HepG2 (cell line): Measurements from ENCODE around the gene NELFCD. TPM values are rescaled to one million over a fixed set of nuclear protein-coding genes. Genes with fewer than 3 reads are reported as not detected.

Experiments used
- DR1 ChIP-seq: sonication (generic); formaldehyde crosslinking; IDR thresholded peaks from 2 replicates; pipeline ENCODE4 v1.8.0; 2021; ENCODE audit warnings: mild to moderate bottlenecking, missing genetic modification reagents, inconsistent platforms
- EHMT2 ChIP-seq: fragments of 200-600 bp; sonication (generic); IDR thresholded peaks from 2 replicates; pipeline ENCODE4 v1.7.0; 2017; ENCODE audit warnings: antibody characterized with exemption, low read depth, low read length, borderline replicate concordance
- FOXO1 ChIP-seq: sonication (generic); formaldehyde crosslinking; IDR thresholded peaks from 2 replicates; pipeline ENCODE4 v1.4.0; 2020; ENCODE audit warnings: missing genetic modification reagents
- GATAD2A ChIP-seq: IDR thresholded peaks from 2 replicates; pipeline ENCODE4 v1.6.1; 2016
- HES4 ChIP-seq: sonication (generic); formaldehyde crosslinking; IDR thresholded peaks from 2 replicates; pipeline ENCODE4 v1.9.0; 2021; ENCODE audit warnings: mild to moderate bottlenecking, missing genetic modification reagents, borderline replicate concordance
- KDM1A ChIP-seq: IDR thresholded peaks from 2 replicates; pipeline ENCODE4 v1.6.1; 2016; ENCODE audit warnings: missing compliant biosample characterization
- KLF15 ChIP-seq: sonication (generic); formaldehyde crosslinking; IDR thresholded peaks from 2 replicates; pipeline ENCODE4 v1.8.1; 2023; ENCODE audit warnings: borderline replicate concordance, mild to moderate bottlenecking, inconsistent platforms, missing genetic modification reagents, mixed read lengths
- MIER2 ChIP-seq: IDR thresholded peaks from 2 replicates; pipeline ENCODE4 v1.6.1; 2016; ENCODE audit warnings: missing biosample characterization, missing genetic modification reagents
- MTA1 ChIP-seq: sonication (generic); formaldehyde crosslinking; IDR thresholded peaks from 2 replicates; pipeline ENCODE4 v1.4.0; 2020; ENCODE audit warnings: missing genetic modification reagents, mild to moderate bottlenecking, borderline replicate concordance
- MXD1 ChIP-seq: sonication (generic); formaldehyde crosslinking; IDR thresholded peaks from 2 replicates; pipeline ENCODE4 v1.4.0; 2020; ENCODE audit warnings: mild to moderate bottlenecking, missing genetic modification reagents
- NR2F2 ChIP-seq: IDR thresholded peaks from 2 replicates; pipeline ENCODE4 v1.6.1; 2012; ENCODE audit warnings: low read depth, inconsistent platforms, borderline replicate concordance
- RBAK ChIP-seq: sonication (generic); formaldehyde crosslinking; IDR thresholded peaks from 2 replicates; pipeline ENCODE4 v1.5.1; 2020; ENCODE audit warnings: mild to moderate bottlenecking, missing genetic modification reagents
- SALL1 ChIP-seq: sonication (generic); formaldehyde crosslinking; IDR thresholded peaks from 2 replicates; pipeline ENCODE4 v1.8.0; 2022; ENCODE audit warnings: mild to moderate bottlenecking, missing genetic modification reagents
- SP1 ChIP-seq, 2 experiments: fragments of 450-650 bp in 1 of 2; sonication (generic) in 1 of 2; formaldehyde crosslinking in 1 of 2; IDR thresholded peaks; 2 replicates each; pipeline versions ENCODE4 v1.4.0 to v1.6.1; 2016 to 2020; ENCODE audit warnings: missing genetic modification reagents in 1 of 2
- TEAD3 ChIP-seq: optimal IDR thresholded peaks from 2 replicates; pipeline ENCODE3; 2016; ENCODE audit warnings: borderline replicate concordance
- TFDP2 ChIP-seq: sonication (generic); formaldehyde crosslinking; IDR thresholded peaks from 2 replicates; pipeline ENCODE4 v1.4.0; 2020; ENCODE audit warnings: missing genetic modification reagents
- ZFP41 ChIP-seq: sonication (generic); formaldehyde crosslinking; IDR thresholded peaks from 2 replicates; pipeline ENCODE4 v1.4.0; 2020; ENCODE audit warnings: mild to moderate bottlenecking, missing genetic modification reagents, borderline replicate concordance
- ZNF121 ChIP-seq: sonication (generic); formaldehyde crosslinking; IDR thresholded peaks from 2 replicates; pipeline ENCODE4 v1.5.0; 2020; ENCODE audit warnings: mild to moderate bottlenecking, missing genetic modification reagents
- ZNF224 ChIP-seq: sonication (generic); formaldehyde crosslinking; IDR thresholded peaks from 2 replicates; pipeline ENCODE4 v1.5.0; 2020; ENCODE audit warnings: mild to moderate bottlenecking, missing genetic modification reagents
- ZNF282 ChIP-seq: fragments of 450-650 bp; IDR thresholded peaks from 2 replicates; pipeline ENCODE4 v1.6.1; 2018; ENCODE audit not compliant: partially characterized antibody
- ZNF335 ChIP-seq: sonication (generic); formaldehyde crosslinking; IDR thresholded peaks from 2 replicates; pipeline ENCODE4 v1.4.0; 2020; ENCODE audit warnings: missing genetic modification reagents
- ZNF512 ChIP-seq: sonication (generic); formaldehyde crosslinking; IDR thresholded peaks from 2 replicates; pipeline ENCODE4 v1.4.0; 2020; ENCODE audit warnings: mild to moderate bottlenecking, missing genetic modification reagents
- ZNF530 ChIP-seq: sonication (generic); formaldehyde crosslinking; IDR thresholded peaks from 2 replicates; pipeline ENCODE4 v1.5.0; 2020; ENCODE audit warnings: low read depth, mild to moderate bottlenecking, missing genetic modification reagents
- ZNF552 ChIP-seq: sonication (generic); formaldehyde crosslinking; IDR thresholded peaks from 2 replicates; pipeline ENCODE4 v1.9.0; 2022; ENCODE audit warnings: missing genetic modification reagents, mild to moderate bottlenecking, borderline replicate concordance
- ZNF577 ChIP-seq: sonication (generic); formaldehyde crosslinking; IDR thresholded peaks from 2 replicates; pipeline ENCODE4 v1.4.0; 2020; ENCODE audit warnings: mild to moderate bottlenecking, low read depth, missing genetic modification reagents, borderline replicate concordance
- ZNF720 ChIP-seq: sonication (generic); formaldehyde crosslinking; IDR thresholded peaks from 2 replicates; pipeline ENCODE4 v1.4.0; 2020; ENCODE audit warnings: missing genetic modification reagents
- ZNF780A ChIP-seq: sonication (generic); formaldehyde crosslinking; IDR thresholded peaks from 2 replicates; pipeline ENCODE4 v1.8.0; 2022; ENCODE audit warnings: mild to moderate bottlenecking, missing genetic modification reagents, moderate library complexity
- ZNF879 ChIP-seq: sonication (generic); formaldehyde crosslinking; IDR thresholded peaks from 2 replicates; pipeline ENCODE4 v1.8.1; 2023; ENCODE audit warnings: missing genetic modification reagents
- polyA plus RNA-seq, 8 experiments: library from polyadenylated mRNA; depleted of rRNA in 3 of 8; stranded (reverse) in 7 of 8; unstranded in 1 of 8; fragments of >200 nt; fragmentation: Illumina TruSeq in 4 of 8; extraction: Trizol in 4 of 8; gene quantifications; 2 replicates each; pipeline versions ENCODE4 v1.2.1 to v1.2.3, GENCODE V29; 2011 to 2016; ENCODE audit warnings: low read depth in 4 of 8, missing spikeins in 1 of 8, mixed read lengths in 1 of 8; ENCODE audit not compliant: insufficient read depth in 1 of 8
- total RNA-seq, 5 experiments: library from RNA; depleted of rRNA; stranded (reverse); fragments of >200 nt; fragmentation: Illumina TruSeq; extraction: Trizol; gene quantifications; 2 replicates each; pipeline ENCODE4 v1.2.3, GENCODE V29; 2016; ENCODE audit warnings: low read depth in 1 of 5

Gene NELFCD
- total and polyA plus RNA-seq, 2 of the 13 experiments (the other 11 are each of a cell fraction or from before 2014, with no cell fraction given) = 159 to 203 TPM

- no peak for TF ChIP-seq ZNF577 (CRISPR knock-in tag)
- peak; percentile 23; the same call in 1 of the 2 replicates for TF ChIP-seq FOXO1 (CRISPR knock-in tag)
- TF ChIP-seq SALL1 (CRISPR knock-in tag) = peak; percentile 77; the same call in 1 of the 2 replicates
- TF ChIP-seq ZNF530 (CRISPR knock-in tag) = no peak
- 0 out of 2 replicates have a peak, but pooled peaks have one; percentile 41 for TF ChIP-seq RBAK
- no peak for TF ChIP-seq ZFP41
- TF ChIP-seq ZNF879 = peak; percentile 83; the same call in 1 of the 2 replicates
- no peak for TF ChIP-seq ZNF224 (CRISPR knock-in tag)
- peak; percentile 22; the same call in 1 of the 2 replicates for TF ChIP-seq KDM1A (CRISPR knock-in tag)
- TF ChIP-seq MXD1 (CRISPR knock-in tag) = peak; percentile 76
- 0 out of 2 replicates have a peak, but pooled peaks have one; percentile 42 for TF ChIP-seq ZNF552
- TF ChIP-seq NR2F2 = no peak
- peak; percentile 97 for TF ChIP-seq HES4 (CRISPR knock-in tag)
- peak; percentile 53; the same call in 1 of the 2 replicates for TF ChIP-seq ZNF720 (CRISPR knock-in tag)
- no peak; the same call in 1 of the 2 replicates for TF ChIP-seq ZNF335 (CRISPR knock-in tag)
- TF ChIP-seq EHMT2 = no peak
- 0 out of 2 replicates have a peak, but pooled peaks have one; percentile 67 for TF ChIP-seq TFDP2 (CRISPR knock-in tag)
- TF ChIP-seq ZNF512 (CRISPR knock-in tag) = no peak
- no peak for TF ChIP-seq SP1 (IDR thresholded peaks at IDR 0.05)
- TF ChIP-seq SP1 (CRISPR knock-in tag; IDR thresholded peaks at IDR 0.05) = peak; percentile 82
- no peak for TF ChIP-seq DR1 (CRISPR knock-in tag)
- no peak for TF ChIP-seq ZNF121
- TF ChIP-seq GATAD2A (CRISPR knock-in tag) = peak; percentile 73
- peak; percentile 57 for TF ChIP-seq TEAD3 (CRISPR knock-in tag)
- no peak for TF ChIP-seq ZNF282
- 0 out of 2 replicates have a peak, but pooled peaks have one; percentile 22 for TF ChIP-seq MTA1 (CRISPR knock-in tag)
- no peak for TF ChIP-seq ZNF780A (CRISPR knock-in tag)
- no peak for TF ChIP-seq MIER2 (CRISPR knock-in tag)
- TF ChIP-seq KLF15 (CRISPR knock-in tag) = peak; percentile 50; the same call in 1 of the 2 replicates
Measured at GRCh38 chr20:58980711-58981627, at the start of gene NELFCD (continued).
